Spinal cord (tissue), 10 donors: Measurements from ENCODE around the gene AKIRIN1. TPM values are rescaled to one million over a fixed set of nuclear protein-coding genes. Genes with fewer than 3 reads are reported as not detected.

Experiments used
- DNase-seq, 6 donors: peaks; one replicate each; pipeline versions ENCODE4 v3.0.0 to v3.0.0-alpha.2; 2013 to 2015; ENCODE audit warnings: low spot score in 6 of 6, low read depth in 4 of 6
- H3K27ac ChIP-seq: one replicate; pipeline ENCODE4 v1.5.1; 2013; ENCODE audit warnings: low read depth, low read length, control low read depth
- H3K27me3 ChIP-seq: one replicate; pipeline ENCODE4 v1.6.1; 2013; ENCODE audit warnings: low read length; ENCODE audit not compliant: control insufficient read depth, insufficient read depth
- H3K36me3 ChIP-seq: one replicate; pipeline ENCODE4 v1.6.1; 2013; ENCODE audit warnings: low read length; ENCODE audit not compliant: control insufficient read depth, insufficient read depth
- H3K4me1 ChIP-seq: one replicate; pipeline ENCODE4 v1.6.1; 2013; ENCODE audit warnings: low read length; ENCODE audit not compliant: control insufficient read depth, insufficient read depth
- H3K4me3 ChIP-seq: one replicate; pipeline ENCODE4 v1.5.1; 2013; ENCODE audit warnings: low read depth, low read length, control low read depth
- H3K9me3 ChIP-seq: one replicate; pipeline ENCODE4 v1.6.1; 2013; ENCODE audit warnings: low read length; ENCODE audit not compliant: control insufficient read depth, insufficient read depth
- WGBS: methylation state at CpG from one replicate; pipeline ENCODE4 v1.1.5; 2013; ENCODE audit warnings: missing lambda C conversion rate; ENCODE audit not compliant: insufficient coverage; 5-methylcytosine and 5-hydroxymethylcytosine counted together
- polyA plus RNA-seq, 2 donors: library from polyadenylated mRNA; unstranded; fragments of 120-200 nt; gene quantifications; one replicate each; pipeline ENCODE4 v1.2.1, GENCODE V29; 2013; ENCODE audit not compliant: insufficient read length in 2 of 2
- total RNA-seq, 2 donors: library from RNA; depleted of rRNA in 1 of 2; stranded (reverse); fragments of 120-200 nt in 1 of 2; fragments of >200 nt in 1 of 2; gene quantifications; one replicate each; pipeline versions ENCODE4 v1.2.3 to v1.2.4, GENCODE V29; 2013 to 2014
- donor health status: healthy.

AKIRIN1 gene
- total and polyA plus RNA-seq, 4 donors: 48.5 to 108 (median 79.6) TPM

DNA sequence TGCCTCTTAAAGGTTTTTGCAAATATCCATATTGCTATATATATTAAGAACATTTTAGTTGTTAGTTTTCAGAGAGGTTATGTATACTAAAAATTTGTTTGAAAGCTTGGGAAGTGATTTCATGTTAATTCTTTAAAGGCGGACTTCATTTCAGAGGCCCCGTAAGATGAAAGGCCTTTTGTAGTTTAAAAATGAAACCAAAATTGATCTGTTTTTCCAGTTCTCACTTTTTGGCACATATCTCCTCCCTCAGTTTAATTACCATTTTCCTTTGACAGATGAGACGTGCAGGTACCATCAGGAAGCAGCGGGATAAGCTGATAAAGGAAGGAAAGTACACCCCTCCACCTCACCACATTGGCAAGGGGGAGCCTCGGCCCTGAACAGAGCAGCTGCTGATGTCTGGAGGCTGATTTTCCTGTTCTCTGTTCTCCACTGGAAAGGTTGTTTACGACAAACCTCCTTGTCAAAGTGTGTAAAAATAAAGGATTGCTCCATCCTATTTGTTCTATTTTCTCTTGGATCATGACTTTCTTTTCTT lies 43.1 kb downstream of the AKIRIN1 start:
- peaks cover 70% of the 10 kb centered on the region for H3K36me3 ChIP-seq
- DNase-seq: no peak
- no peaks in the 10 kb centered on the region for H3K9me3 ChIP-seq
- H3K27ac ChIP-seq: no peak overlapping the region
- no peaks in the 10 kb centered on the region for H3K4me1 ChIP-seq
- no peaks in the 10 kb centered on the region for H3K27me3 ChIP-seq
- no CpG with 5 or more reads among the region's 6 CpGs for WGBS
- H3K4me3 ChIP-seq: no peak overlapping the region

DNA sequence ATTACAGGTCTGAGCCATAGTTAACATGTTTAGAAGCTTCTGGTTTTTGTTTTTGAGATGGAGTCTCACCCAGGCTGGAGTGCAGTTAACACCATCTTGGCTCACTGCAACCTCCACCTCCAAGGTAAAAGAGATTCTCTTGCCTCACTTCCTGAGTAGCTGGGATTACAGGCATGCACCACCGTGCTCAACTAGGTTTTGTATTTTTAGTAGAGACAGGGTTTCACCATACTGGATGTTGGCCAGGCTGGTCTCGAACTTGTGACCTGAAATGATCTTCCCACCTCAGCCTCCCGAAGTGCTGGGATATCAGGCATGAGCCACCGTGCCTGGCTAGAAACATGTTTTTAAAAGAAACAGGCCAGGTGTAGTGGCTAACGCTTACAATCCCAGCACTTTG lies 45.6 kb downstream of the AKIRIN1 start:
- Histone ChIP-seq H3K9me3 (no peaks in the 10 kb centered on the region), H3K27ac (no peak overlapping the region), H3K4me3 (no peak overlapping the region), H3K4me1 (no peaks in the 10 kb centered on the region), H3K27me3 (no peaks in the 10 kb centered on the region), H3K36me3 (peaks cover 60% of the 10 kb centered on the region)
- no peak for DNase-seq
- WGBS: 98% methylated on average over 5 of the region's 5 CpGs

DNA sequence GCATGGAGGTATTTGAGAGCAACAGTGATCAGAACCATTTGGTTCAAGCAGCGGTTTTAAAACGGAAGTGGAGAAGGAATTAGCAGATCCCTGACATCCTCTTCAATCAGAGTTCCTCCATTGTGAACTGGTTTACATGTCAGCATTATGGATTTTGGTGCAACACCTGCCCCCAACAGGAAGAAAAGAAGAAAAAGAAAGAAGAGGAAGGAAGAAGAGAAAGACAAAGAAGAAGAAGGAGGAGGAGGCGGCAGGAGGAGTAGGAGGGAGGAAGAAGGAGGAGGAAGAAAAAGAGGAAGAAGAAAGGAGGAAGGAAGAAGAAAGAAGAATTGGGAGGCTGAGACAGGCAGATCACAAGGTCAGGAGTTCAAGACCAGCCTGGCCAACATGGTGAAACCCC lies 52.4 kb downstream of the AKIRIN1 start:
- Histone ChIP-seq H3K4me1 (peaks cover 10% of the 10 kb centered on the region), H3K36me3 (peaks cover 32% of the 10 kb centered on the region), H3K27me3 (no peaks in the 10 kb centered on the region), H3K9me3 (no peaks in the 10 kb centered on the region), H3K4me3 (no peak overlapping the region), H3K27ac (no peak overlapping the region)
- DNase-seq: no peak
- 94% methylated on average over 1 of the region's 3 CpGs for WGBS

DNA sequence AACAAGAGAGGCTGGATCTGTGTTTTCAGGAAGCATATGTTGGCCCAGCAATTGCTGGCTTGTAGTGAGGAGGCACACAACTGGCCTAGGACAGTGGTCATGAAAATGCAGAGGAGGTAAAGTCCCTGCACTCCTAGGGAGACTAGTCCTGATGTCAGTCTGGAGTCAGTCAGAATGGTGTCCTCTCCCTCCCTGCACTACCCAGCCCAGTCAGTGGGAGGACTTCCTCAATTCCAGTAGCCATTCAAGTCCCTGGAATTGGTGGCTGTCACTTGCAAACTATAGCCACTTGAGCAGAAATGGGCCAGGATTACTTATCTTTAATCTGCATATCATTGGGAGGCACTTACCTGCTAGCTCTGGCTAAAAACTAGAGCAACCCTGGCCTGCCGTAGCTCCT lies 53.7 kb downstream of the AKIRIN1 start:
- Histone ChIP-seq H3K9me3 (no peaks in the 10 kb centered on the region), H3K4me3 (no peak overlapping the region), H3K27ac (no peak overlapping the region), H3K27me3 (no peaks in the 10 kb centered on the region), H3K4me1 (peaks cover 10% of the 10 kb centered on the region), H3K36me3 (peaks cover 41% of the 10 kb centered on the region)
- no peak for DNase-seq
- 100% methylated on average over 1 of the region's 1 CpG for WGBS

DNA sequence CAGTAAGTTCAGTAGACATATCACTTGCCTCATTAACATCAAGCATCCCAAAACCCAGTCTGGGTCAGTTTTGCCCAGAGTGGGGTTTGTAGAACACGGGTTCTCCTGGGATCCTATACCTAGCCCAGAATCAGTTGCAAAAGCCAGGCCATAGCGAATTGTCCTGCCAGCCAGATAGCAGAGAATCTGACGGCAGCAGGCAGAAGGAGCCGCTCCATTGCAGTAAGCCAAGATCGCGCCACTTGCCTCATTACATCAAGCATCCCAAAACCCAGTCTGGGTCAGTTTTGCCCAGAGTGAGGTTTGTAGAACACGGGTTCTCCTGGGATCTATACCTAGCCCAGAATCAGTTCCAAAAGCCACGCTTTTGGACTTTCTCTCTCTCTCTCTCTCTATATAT lies 54.2 kb downstream of the AKIRIN1 start:
- Histone ChIP-seq H3K9me3 (no peaks in the 10 kb centered on the region), H3K36me3 (peaks cover 44% of the 10 kb centered on the region), H3K4me3 (no peak overlapping the region), H3K27ac (no peak overlapping the region), H3K27me3 (no peaks in the 10 kb centered on the region), H3K4me1 (peaks cover 10% of the 10 kb centered on the region)
- 100% methylated on average over 5 of the region's 8 CpGs for WGBS
- DNase-seq: no peak

DNA sequence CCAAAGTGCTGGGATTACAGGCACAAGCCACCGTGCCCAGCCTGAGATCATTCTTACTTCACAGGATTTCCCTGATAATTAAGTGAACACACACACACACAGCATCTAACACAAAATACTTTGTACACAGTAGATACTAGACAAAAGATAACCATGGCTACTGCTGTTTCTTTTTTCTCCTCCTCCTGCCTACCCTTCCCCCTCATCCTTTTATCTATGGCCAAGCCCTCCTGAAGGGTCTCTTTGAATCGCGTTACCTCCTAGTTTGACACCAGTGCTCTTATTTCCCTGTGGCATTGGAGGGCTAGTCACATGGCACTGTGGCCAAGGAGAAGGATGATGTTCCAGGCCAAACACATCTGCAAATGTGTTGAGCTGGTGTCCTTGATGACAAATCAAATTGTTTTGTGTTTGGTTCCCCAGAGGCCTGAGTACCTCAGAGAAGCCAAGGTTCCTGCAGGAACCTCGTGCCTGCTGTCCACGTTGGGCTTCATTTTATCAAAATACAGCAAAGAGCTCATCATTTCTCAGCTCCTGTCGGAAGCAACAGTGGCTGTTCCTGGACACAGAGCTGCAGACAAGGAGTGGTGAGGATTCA lies 55.6 kb downstream of the AKIRIN1 start:
- Histone ChIP-seq H3K4me3 (no peak overlapping the region), H3K27me3 (no peaks in the 10 kb centered on the region), H3K9me3 (no peaks in the 10 kb centered on the region), H3K4me1 (peaks cover 10% of the 10 kb centered on the region), H3K36me3 (peaks cover 37% of the 10 kb centered on the region), H3K27ac (peak overlapping the region; percentile 48)
- 33% methylated on average over 1 of the region's 6 CpGs for WGBS
- DNase-seq: peak in 1 of 6 donors; percentile 2

GRCh38 chr1:39047374-39048229 lies 56.5 kb downstream of the AKIRIN1 start:
- no peaks in the 10 kb centered on the region for H3K9me3 ChIP-seq
- no peak overlapping the region for H3K4me3 ChIP-seq
- WGBS: 66% methylated on average over 6 of the region's 12 CpGs
- H3K27ac ChIP-seq: peak overlapping the region; percentile 48
- H3K4me1 ChIP-seq: peaks cover 10% of the 10 kb centered on the region
- DNase-seq: peak in 5 of 6 donors; percentile 1 to 70 (median 29)
- peaks cover 32% of the 10 kb centered on the region for H3K36me3 ChIP-seq
- no peaks in the 10 kb centered on the region for H3K27me3 ChIP-seq

DNA sequence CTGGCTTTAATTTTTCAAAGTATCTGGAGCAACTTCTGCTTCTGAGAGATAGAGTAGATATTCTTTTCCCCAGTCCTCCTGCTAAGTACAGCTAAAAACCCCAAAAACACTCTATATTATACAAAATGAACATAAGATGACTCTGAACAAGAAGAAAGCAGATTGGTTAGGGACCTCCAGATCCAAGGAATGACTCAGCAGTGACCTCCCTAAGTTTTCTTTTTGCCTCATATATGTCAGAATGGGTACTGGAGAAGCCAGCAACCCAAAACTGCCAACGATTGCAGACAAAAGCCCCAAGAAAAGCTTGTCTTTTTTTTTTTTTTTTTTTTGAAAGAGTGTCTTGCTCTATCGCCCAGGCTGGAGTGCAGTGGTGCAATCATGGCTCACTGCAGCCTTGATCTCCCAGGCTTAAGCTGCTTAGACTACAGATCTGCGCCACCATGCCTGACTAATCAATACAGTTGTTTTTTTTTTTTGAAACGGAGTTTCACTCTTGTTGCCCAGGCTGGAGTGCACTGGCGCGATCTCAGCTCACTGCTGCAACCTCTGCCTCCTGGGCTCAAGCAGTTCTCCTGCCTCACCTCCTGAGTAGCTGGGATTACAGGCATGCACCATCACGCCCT lies 57.8 kb downstream of the AKIRIN1 start:
- Histone ChIP-seq H3K27ac (no peak overlapping the region), H3K4me3 (no peak overlapping the region), H3K4me1 (peaks cover 10% of the 10 kb centered on the region), H3K27me3 (no peaks in the 10 kb centered on the region), H3K9me3 (no peaks in the 10 kb centered on the region), H3K36me3 (peaks cover 28% of the 10 kb centered on the region)
- WGBS: 90% methylated on average over 6 of the region's 7 CpGs
- DNase-seq: no peak

DNA sequence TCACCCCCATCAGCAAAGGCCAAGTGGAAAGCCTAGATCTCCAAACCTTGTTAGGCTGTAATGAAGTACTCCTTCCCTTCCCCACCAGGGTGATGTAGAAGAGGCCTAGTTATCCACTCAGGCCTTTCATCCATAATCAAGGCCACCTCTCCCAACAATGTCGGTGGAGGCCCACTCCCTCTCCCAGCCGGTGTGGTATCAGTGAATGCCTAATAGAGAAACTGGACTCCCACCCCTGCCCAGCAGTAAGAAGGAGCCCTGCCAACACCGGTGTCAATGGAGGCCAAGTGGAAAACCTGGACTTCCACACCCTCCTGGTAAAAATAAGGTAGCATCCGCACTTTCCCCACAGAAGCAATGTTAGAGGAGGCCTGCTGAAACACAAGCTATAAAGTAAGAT lies 58.9 kb downstream of the AKIRIN1 start:
- Histone ChIP-seq H3K9me3 (no peaks in the 10 kb centered on the region), H3K27me3 (no peaks in the 10 kb centered on the region), H3K4me3 (no peak overlapping the region), H3K4me1 (peaks cover 10% of the 10 kb centered on the region), H3K36me3 (peaks cover 23% of the 10 kb centered on the region), H3K27ac (no peak overlapping the region)
- DNase-seq: no peak
- 100% methylated on average over 1 of the region's 4 CpGs for WGBS
